HT1080 (cell line): ENCODE results near the gene CST6. TPM values are rescaled to one million over a fixed set of nuclear protein-coding genes. Genes with fewer than 3 reads are reported as not detected.
"Not testable (repeated sequence)": the region's sequence is repeated elsewhere in the genome, so short reads cannot be mapped to it uniquely, and the experiment has no call there.

Experiments
- DNase-seq: peaks from one replicate; pipeline ENCODE4 v3.0.0-alpha.2; 2015; ENCODE audit warnings: low read depth
- total RNA-seq: library from RNA; depleted of rRNA; stranded (reverse); fragments of >200 nt; shearing (Covaris generic); gene quantifications from 2 replicates; pipeline ENCODE4 v1.2.3, GENCODE V29; 2014

CST6 gene
- total RNA-seq, 1 experiment from 2014 or later: not detected

DNA sequence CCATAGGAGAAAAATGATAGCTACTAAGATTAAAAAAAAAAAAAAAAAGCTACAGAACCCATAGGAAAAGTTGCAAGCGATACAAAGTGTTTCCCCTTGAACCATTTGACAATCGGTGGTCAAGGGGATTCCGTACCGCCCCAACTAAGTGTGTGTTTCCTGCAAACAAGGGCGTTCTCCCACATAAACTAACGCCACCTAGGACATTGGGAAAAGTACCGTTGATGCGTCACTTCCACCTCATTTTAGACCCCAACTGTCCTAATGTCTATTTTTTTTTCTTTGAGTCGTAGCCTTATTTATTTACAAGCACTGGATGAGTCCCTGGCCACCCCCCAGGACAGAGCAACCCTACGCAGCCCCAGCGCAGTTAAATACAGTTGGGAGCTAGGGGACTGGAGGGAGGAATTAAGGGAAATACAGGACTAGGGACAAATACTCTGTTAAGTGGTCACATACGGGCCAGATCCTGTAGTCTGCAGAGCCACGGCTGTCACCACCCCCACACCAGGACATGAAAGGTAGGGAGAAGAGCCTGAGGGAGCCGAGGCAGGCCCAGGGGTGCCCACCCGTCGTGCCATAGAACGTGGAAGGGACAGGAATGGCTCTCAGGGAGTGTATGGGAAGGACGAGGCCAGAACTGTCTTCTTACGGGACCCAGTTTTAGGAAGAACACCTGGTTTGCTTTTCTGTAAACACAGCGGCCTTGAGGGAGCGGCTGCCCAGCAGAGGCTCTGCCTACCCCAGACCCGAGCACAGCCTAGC lies 28.8 kb upstream of the CST6 start:
- DNase-seq: no peak

GRCh38 chr11:65983589-65983987 lies 28.2 kb upstream of the CST6 start:
- no peak for DNase-seq

DNA sequence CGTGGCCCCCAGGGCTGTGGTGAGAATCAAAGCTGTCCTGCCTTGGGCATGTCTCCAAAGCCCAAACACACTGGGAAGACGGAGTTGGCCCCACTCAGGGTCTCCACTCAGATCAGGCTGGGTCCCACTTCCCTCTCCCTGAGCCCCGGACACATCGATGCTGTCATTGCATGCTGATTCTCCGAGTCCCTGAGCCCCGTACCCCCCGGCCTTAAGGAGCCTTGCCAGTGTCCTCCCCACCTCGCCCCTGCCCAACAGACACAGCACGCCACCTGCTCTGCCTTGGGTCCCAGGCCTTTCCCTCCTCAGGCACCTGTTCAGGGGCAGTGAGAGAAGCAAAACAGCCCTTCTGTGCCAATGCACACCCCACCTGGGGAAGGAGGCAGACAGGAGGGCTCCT lies 24.5 kb upstream of the CST6 start:
- DNase-seq: no peak

GRCh38 chr11:65988791-65989592 lies 22.8 kb upstream of the CST6 start:
- DNase-seq: peak; percentile 95

DNA sequence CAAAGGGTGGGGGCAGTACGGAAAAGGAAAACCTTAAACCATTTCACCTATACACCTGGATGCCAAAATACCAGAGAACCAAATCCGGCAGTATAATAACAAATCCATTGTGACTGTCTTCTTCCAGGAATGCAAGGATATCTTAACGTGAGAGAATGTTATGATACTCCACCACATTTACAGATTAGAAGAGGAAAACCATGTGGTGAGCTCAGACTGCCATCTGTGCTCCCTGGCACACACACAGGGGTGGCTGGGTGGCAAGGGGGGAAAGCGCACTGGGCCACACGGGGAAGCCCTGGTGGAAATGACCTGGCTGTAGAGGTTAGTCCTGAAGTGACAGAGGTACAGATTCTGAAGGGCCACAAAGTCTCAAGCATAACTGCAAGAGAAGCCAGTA lies 19.8 kb upstream of the CST6 start:
- no peak for DNase-seq

- no peak for DNase-seq
These were observed 14.5 kb upstream of the CST6 start for GRCh38 chr11:65997286-65997685.

GRCh38 chr11:66001942-66002647 lies 9.7 kb upstream of the CST6 start, which contains the start of the genes BANF1 and EIF1AD:
TSS of gene BANF1 (plus strand) at chr11:66002503. CDS start at chr11:66003251, 748 bp downstream.
TSS of gene EIF1AD (minus strand) at chr11:66002157. CDS start at chr11:66000389, 1,768 bp downstream.
- peak; percentile 98 for DNase-seq

DNA sequence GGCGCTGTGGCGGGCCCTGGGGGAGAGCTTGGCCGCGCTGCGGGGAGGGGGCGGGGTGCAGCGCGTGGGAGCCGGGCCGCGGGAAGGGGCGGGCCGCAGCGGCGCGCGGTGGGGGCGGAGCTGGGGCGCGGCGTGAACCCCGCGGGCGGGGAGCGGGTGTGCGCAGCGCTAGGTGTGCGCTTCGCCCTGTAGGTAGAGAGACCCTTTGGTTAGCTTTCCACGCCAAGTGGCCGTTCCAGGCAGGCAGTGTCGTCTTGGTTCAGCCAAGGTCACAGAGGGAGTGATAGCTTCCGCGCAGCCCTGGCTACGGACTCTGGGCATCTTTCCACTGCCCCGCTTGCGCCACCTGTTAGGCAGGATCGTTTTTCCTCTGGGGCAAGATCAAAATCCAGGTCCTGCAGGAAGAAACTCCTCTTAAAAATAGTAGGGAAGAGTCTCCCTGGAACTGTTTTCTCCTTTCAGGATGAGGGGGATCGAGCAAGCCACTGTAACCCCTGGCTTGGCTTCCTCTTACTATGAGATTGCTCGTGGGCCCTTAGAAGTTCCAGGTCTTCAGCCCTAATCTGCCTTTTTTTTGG lies 9.1 kb upstream of the CST6 start:
- DNase-seq: no peak

DNA sequence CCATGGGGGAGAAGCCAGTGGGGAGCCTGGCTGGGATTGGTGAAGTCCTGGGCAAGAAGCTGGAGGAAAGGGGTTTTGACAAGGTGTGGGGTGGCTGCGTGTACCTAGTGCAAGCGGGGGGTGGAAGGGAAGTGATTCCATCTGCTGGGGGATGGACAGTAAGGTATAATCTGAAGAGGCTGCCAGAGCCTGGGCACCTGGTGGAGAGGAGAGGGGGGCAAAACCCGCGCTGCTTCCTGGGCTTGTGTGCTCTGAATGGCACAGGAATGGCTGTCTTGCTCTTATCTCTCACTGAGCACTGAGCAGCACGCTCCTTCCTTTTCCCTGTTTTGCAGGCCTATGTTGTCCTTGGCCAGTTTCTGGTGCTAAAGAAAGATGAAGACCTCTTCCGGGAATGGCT lies 8.5 kb upstream of the CST6 start:
- DNase-seq: no peak

DNA sequence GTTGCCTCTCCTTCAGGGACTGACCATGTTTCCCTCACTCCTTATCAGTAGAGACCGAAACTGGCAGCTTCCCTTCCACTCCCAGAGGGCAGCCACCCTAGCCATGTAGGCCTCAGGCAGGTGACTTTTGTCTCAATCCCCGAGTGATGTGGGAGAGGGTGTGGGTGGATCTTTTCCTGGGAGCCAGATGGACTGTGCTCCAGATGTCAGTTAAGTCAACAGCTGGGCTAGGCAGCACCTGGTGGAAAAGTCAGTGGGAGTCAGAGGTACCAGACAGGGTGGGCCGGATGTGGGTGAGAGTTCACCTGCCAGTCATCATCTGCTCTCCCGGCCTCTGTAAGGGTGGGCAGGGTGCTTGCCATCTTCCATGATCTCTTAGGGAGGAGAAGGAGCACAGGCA lies 7.6 kb upstream of the CST6 start:
- no peak for DNase-seq

DNA sequence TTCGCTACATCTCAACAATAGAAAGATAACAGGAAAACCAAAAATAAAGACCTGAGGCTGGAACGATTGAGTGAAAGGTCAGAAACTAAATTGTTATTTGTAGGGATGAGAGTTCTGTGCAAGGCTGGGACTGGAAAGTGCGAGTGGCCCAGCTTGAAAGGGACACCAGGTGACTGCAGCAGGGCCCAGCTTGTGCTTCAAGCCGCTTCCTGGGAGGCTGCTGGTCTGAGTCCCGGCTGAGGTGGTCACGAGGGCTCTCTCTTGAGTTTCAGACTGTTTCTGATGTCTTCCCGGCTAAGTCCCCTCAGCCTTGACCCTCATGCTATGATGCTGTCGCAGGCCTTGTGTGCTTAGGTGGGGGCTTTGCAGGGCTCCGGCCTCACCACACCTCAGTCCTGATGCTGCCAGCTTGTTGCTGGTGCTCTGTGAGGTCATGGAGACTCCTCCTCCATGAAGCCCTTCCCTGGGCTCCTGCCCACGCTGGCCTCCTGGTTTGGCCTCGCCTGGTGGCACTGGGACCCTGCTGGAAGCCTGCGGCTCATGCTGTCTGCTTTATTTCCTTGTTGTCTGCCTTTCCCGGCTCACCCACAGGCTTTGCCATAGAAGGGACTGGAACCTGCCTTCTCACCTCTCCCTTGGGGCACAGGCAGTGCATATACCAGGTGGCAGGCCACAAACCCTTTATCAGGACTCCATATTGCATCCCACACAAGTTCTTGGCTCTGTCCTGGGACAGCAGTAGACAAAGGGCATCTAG lies 5.5 kb upstream of the CST6 start:
- no peak for DNase-seq

GRCh38 chr11:66006891-66007176 lies 5.0 kb upstream of the CST6 start:
- no peak for DNase-seq

DNA sequence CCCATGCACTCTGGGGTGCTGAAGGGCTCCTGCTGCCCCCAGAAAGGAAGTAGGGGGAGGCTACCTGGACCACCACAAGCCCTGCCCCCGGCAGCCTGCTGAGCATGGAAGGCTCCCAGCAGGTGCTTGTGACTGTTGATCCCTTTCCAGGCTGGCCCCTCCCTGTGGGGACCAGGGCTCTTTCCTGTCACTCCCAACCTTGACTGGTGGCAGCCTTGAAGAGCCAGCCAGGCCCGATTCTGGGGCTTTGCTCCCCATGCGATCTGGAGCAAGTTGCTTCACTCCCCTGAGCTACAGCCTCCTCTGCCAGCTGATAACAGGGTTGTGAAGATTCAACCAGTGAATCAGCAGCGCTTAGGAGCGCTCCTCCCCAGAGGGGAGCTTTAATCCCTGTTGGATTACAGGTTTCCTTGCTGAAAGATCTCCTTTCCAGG lies 4.6 kb upstream of the CST6 start:
- DNase-seq: no peak

DNA sequence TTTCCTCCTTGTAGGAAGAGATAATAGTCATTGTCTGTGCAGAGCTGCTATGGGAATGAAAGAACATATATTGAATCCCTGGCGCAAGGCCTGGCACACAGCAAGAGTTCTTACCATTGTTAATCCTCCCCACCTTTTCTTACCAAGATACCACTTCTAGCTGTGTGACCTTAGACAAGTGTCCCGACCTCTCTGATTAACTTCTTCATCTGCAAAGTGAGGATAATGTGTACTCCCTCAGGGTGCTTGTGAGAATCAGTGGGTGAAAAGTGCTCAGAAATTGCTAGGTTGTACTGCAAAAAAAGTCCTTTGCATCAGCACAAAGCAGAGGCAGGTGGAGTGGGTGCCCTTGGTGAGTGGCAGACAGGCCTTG lies 3.7 kb upstream of the CST6 start:
- DNase-seq: no peak

DNA sequence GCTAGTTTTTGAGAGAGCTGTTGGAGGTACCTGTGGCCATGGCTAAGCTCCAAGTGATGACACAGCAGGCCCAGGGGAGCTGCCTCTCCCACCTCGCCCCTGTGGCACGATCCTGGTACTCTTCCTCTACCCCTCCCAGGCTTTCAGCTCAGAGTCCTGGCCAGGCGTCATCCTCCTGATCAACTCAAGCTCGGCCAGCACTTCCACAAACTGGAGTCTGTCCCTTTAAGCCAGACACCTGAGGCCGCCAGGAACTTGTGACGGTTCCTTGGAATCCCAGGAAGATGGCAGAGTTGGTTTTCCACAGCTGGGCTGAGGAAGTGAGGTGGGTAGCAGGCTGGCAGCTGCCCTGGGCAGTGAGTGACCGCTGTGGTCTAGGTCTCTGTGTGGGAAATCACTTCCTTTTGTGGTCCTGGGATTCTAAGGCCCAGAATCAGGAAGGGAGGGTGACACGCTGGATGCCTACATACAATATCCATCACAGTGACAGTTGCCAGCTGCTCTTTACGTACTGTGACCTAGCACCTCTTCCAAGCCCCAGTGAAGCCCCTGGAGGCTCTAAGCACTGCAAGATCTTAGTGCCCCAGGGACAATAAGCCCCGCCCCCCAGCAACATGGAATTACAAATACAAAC lies 3.2 kb upstream of the CST6 start:
- DNase-seq: peak; percentile 80

- not testable (repeated sequence) for DNase-seq
These were observed 1.8 kb upstream of the CST6 start for GRCh38 chr11:66010036-66010435.

DNA sequence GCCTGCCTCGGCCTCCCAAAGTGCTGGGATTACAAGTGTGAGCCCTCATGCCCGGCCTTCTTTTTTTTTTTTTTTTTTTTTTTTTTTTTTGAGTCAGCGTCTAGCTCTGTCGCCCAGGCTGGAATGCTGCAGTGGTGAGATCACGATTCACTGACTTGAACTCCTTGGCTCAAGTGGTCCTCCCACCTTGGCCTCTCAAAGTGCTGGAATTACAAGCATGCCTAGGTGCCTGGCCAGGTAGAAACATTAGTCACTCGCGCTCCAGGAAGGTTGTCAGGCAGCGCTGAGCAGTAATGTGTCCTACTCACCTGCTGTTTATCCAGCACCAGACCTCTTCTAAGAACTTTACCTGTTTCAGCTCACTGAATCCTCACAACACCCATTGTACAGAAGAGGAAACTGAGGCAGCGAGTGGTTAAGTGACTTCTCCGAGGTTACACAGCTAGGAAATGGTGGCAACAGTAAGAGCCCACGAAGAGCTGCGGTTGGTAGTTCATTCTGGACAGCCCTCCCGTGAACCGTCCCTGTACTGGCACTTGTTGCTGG lies 496 bp upstream of the CST6 start:
- DNase-seq: peak; percentile 48

GRCh38 chr11:66012371-66012945 lies 650 bp downstream of the CST6 start:
- no peak for DNase-seq

- DNase-seq: no peak
These were observed 1.3 kb downstream of the CST6 start for GRCh38 chr11:66012946-66013761.
